HG03064 (cell line): ENCODE data around the gene MAGEE1.

Experiments used
- ATAC-seq: cut with Tn5 transposase; IDR thresholded peaks from one replicate; pipeline ENCODE4 v1.9.1; 2021; ENCODE audit warnings: low read depth; ENCODE audit not compliant: unreplicated experiment

MAGEE1 gene

GRCh38 chrX:76427560-76428242 is at the start of gene MAGEE1:
MAGEE1 (plus strand) TSS chrX:76427710; CDS start chrX:76427931, 221 bp downstream.
- ATAC-seq, result peak; percentile 87

- no peak for ATAC-seq
Observed at GRCh38 chrX:76398970-76399369, 28.5 kb upstream of the MAGEE1 start.

GRCh38 chrX:76407795-76408194 is 19.7 kb upstream of the MAGEE1 start:
- ATAC-seq, result no peak

GRCh38 chrX:76420237-76420636 is 7.3 kb upstream of the MAGEE1 start:
- no peak for ATAC-seq

- peak; percentile 25 for ATAC-seq
Observed at GRCh38 chrX:76428243-76429130, 977 bp downstream of the MAGEE1 start.

- no peak for ATAC-seq
Observed at GRCh38 chrX:76433219-76433618, 5.7 kb downstream of the MAGEE1 start.

GRCh38 chrX:76434103-76434741 is 6.7 kb downstream of the MAGEE1 start:
- no peak for ATAC-seq

- ATAC-seq, result no peak
Observed at GRCh38 chrX:76439188-76439587, 11.7 kb downstream of the MAGEE1 start.

GRCh38 chrX:76453737-76454406 is 26.4 kb downstream of the MAGEE1 start:
- ATAC-seq, result no peak

GRCh38 chrX:76454456-76454927 is 27.0 kb downstream of the MAGEE1 start:
- ATAC-seq, result no peak

GRCh38 chrX:76477353-76477752 is 49.8 kb downstream of the MAGEE1 start:
- no peak for ATAC-seq
